ENCODE data around the gene SLC50A1.

- TF ChIP-seq CTCF (IDR thresholded peaks at IDR 0.05) (no peak), POLR2A (IDR thresholded peaks at IDR 0.05) (no peak), EP300 (IDR thresholded peaks at IDR 0.05) (no peak)
These were observed 32.3 kb upstream of the SLC50A1 start for GRCh38 chr1:155103325-155103724.

Data from tibial nerve (tissue), 4 donors.